Thymus (tissue), 11 donors: ENCODE measurements around the gene GALNT2. TPM values are rescaled to one million over a fixed set of nuclear protein-coding genes. Genes with fewer than 3 reads are reported as not detected.

Source experiments
- DNase-seq, 9 donors: peaks; one replicate each; pipeline ENCODE4 v3.0.0-alpha.2; 2013; ENCODE audit warnings: low spot score in 9 of 9, low read depth in 6 of 9, missing footprints in 1 of 9
- H3K27ac ChIP-seq, 2 donors: one replicate each; pipeline ENCODE4 v1.5.1; 2013; ENCODE audit warnings: control low read depth in 1 of 2, low read depth in 1 of 2, low read length in 1 of 2, mild to moderate bottlenecking in 1 of 2, moderate library complexity in 1 of 2
- H3K27me3 ChIP-seq, 2 donors: one replicate each; pipeline ENCODE4 v1.5.1; 2013; ENCODE audit warnings: low read length in 1 of 2; ENCODE audit not compliant: control insufficient read depth in 2 of 2, insufficient read depth in 1 of 2
- H3K36me3 ChIP-seq, 2 donors: one replicate each; pipeline ENCODE4 v1.5.1; 2013; ENCODE audit warnings: low read length in 1 of 2, mild to moderate bottlenecking in 1 of 2, moderate library complexity in 1 of 2; ENCODE audit not compliant: control insufficient read depth in 2 of 2, insufficient read depth in 2 of 2
- H3K4me1 ChIP-seq, 2 donors: one replicate each; pipeline ENCODE4 v1.5.1; 2013; ENCODE audit warnings: low read length in 2 of 2; ENCODE audit not compliant: control insufficient read depth in 2 of 2, insufficient read depth in 2 of 2
- H3K4me3 ChIP-seq, 2 donors: one replicate each; pipeline ENCODE4 v1.5.1; 2013; ENCODE audit warnings: low read length in 2 of 2, control low read depth in 1 of 2, mild to moderate bottlenecking in 1 of 2
- H3K9me3 ChIP-seq, 2 donors: one replicate each; pipeline ENCODE4 v1.5.1; 2013; ENCODE audit warnings: low read length in 1 of 2, mild to moderate bottlenecking in 1 of 2; ENCODE audit not compliant: control insufficient read depth in 2 of 2, insufficient read depth in 1 of 2
- WGBS: extraction: QIAGEN DNeasy Blood & Tissue Kit; methylation state at CpG from one replicate; pipeline ENCODE4 v1.1.7; 2013; 5-methylcytosine and 5-hydroxymethylcytosine counted together
- polyA plus RNA-seq: library from polyadenylated mRNA; stranded (reverse); fragments of 200-250 nt; gene quantifications from one replicate; pipeline ENCODE4 v1.2.3, GENCODE V29; 2013
- total RNA-seq: library from RNA; stranded (reverse); fragments of 120-200 nt; gene quantifications from one replicate; pipeline ENCODE4 v1.2.4, GENCODE V29; 2013
- donor health status: healthy.

The GALNT2 gene
- total and polyA plus RNA-seq, 2 donors = 33.9 to 42.5 TPM

DNA sequence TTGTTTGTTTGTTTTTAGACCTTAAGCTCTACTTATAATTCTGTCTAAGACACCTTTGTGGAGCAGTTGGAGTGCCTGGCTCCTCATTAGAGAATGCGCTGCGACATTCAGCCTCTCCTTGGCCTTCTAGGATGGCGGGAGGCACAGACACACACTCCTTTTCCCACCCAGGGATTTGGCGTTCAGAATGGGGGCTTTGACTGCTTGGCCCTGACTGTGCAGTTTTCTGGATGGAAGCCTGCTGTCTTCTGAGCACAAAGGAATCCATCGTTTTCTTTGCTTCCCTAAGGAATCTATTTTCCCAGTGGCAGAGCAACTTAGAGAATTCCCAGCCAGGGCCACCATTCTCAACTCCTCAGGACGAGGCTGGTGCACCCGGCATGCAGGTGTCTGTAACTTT, 83.6 kb downstream of the GALNT2 start:
- no peaks in the 10 kb centered on the region for H3K9me3 ChIP-seq
- no peak overlapping the region for H3K4me3 ChIP-seq
- peaks cover 40 to 90% of the 10 kb centered on the region in 2 donors for H3K4me1 ChIP-seq
- 75% methylated on average over 7 of the region's 7 CpGs for WGBS
- H3K36me3 ChIP-seq = peaks cover 0 to 29% of the 10 kb centered on the region in 2 donors
- H3K27ac ChIP-seq = peak overlapping the region; percentile 70 to 82
- DNase-seq = no peak
- H3K27me3 ChIP-seq = no peaks in the 10 kb centered on the region

DNA sequence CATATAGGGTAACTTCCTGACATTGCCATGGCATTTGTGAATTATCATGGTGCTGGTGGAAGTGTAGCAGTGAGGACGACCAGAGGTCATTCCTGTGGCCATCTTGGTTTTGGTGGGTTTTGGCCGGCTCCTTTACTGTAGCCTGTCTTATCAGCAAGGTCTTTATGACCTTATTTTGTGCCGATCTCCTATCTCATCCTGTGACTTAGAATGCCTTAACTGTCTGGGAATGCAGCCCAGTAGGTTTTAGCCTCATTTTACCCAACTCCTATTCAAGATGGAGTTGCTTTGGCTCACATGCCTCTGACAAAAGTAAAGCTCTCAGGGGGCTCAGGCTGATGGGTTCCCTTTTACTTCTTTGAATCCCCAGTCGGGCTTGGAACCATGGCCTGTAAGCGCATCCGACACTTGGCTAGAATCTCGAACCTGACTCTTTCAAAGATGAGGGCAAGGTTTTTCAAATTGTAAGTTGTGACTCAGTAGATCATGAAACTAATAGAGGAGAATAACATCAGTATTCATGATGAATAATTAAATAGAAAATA, 85.0 kb downstream of the GALNT2 start:
- Histone ChIP-seq H3K4me3 (no peak overlapping the region), H3K36me3 (peaks cover 0 to 27% of the 10 kb centered on the region in 2 donors), H3K9me3 (no peaks in the 10 kb centered on the region), H3K27ac (no peak overlapping the region), H3K27me3 (no peaks in the 10 kb centered on the region), H3K4me1 (peaks cover 27 to 89% of the 10 kb centered on the region in 2 donors)
- 97% methylated on average over 7 of the region's 7 CpGs for WGBS
- no peak for DNase-seq

DNA sequence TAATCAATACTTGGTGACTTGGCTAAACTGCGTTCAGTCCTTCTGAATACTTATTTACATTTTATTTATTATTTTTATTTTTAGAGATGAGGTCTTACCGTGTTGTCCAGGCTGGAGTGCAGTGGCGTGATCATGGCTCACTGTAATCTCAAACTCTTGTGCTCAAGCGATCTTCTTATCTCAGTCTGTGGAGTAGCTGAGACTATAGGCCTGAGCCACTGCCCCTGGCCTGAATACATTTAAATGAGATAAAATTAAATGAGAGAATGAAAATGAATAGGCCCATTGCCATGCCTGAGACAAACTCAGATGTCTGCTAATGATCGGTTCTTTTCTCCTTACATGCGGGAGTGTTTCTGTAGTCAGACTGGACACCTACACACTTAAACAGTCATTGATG, 86.0 kb downstream of the GALNT2 start:
- Histone ChIP-seq H3K27me3 (no peaks in the 10 kb centered on the region), H3K4me3 (no peak overlapping the region), H3K36me3 (peaks cover 0 to 27% of the 10 kb centered on the region in 2 donors), H3K9me3 (no peaks in the 10 kb centered on the region), H3K4me1 (peaks cover 31 to 86% of the 10 kb centered on the region in 2 donors), H3K27ac (no peak overlapping the region)
- WGBS = 97% methylated on average over 6 of the region's 6 CpGs
- DNase-seq = no peak

DNA sequence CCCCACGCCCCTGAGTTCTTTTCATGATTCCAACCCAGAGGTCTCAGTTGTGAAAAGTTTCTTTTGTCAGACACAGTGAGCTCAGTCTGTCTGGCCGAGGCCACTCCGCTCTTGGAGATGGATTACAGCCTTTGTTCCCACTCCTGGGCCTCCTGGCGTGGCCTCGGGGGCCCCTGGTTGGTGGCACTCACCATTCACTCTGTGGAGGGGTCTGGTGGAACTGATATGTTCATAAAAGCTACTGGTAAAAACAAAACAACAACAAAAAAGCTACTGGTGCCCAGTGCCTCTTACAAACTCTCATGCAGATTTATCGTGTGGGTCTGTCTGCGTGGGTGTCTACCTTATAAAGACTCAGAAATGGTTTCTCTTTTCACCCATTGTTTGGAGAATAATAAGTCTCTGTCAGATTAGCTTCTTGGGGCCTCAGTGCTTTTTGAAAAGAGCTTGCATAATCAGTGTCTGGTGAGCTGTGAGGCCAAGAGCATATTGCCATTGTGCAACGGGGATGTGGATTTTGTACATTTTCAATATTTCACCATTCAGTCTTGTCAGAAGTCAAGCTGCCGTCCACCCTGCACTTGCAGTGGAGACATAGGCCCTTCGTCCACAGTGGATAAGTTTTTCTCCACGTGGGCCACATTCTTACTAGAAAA, 86.7 kb downstream of the GALNT2 start:
- no peak overlapping the region for H3K4me3 ChIP-seq
- H3K27ac ChIP-seq = peak overlapping the region in 1 of 2 donors; percentile 20
- H3K36me3 ChIP-seq = peaks cover 0 to 29% of the 10 kb centered on the region in 2 donors
- no peaks in the 10 kb centered on the region for H3K9me3 ChIP-seq
- 90% methylated on average over 11 of the region's 11 CpGs for WGBS
- H3K27me3 ChIP-seq = no peaks in the 10 kb centered on the region
- peaks cover 32 to 86% of the 10 kb centered on the region in 2 donors for H3K4me1 ChIP-seq
- no peak for DNase-seq

DNA sequence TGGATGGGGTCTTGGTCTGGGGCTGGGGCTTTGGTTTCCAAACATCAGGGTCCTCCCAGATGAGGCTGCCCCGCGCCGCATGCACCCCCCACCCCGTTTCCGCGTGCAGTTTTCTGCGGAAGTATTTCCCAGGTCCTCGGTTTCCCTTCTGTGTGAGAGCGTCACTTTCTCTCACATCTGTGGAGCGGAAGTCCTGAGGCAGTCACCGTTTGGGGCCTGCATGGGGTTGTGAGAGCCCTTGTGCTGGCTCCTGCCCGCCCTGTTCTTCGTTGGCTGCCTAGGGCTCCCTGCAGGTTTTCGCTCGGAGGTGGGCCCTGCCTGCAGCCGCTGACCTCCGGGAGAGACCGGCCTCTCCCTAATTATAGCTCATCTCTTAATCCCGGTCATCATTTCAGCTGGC, 88.0 kb downstream of the GALNT2 start:
- Histone ChIP-seq H3K36me3 (peaks cover 3 to 33% of the 10 kb centered on the region in 2 donors), H3K9me3 (no peaks in the 10 kb centered on the region), H3K4me3 (no peak overlapping the region), H3K27ac (no peak overlapping the region), H3K4me1 (peaks cover 25 to 85% of the 10 kb centered on the region in 2 donors), H3K27me3 (no peaks in the 10 kb centered on the region)
- WGBS = 96% methylated on average over 19 of the region's 19 CpGs
- DNase-seq = no peak

DNA sequence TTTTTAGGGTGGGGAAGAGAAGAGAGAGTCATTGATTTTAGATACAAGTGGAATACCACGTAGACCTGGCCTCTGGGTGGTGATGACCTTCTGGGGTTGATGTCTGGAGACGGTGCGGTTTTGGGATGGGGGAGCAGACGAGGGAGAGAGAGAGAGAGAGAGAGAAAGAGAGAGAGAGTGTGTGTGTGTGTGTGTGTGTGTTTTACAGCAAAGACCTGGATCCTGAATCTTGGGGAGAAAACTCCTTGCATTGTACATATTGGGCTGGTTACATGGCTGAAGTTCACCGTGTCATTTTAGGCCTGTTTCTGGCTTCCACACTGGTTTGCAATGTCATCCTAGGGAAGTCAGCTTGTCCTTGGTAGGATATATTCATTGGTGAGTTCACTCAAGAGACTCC, 89.0 kb downstream of the GALNT2 start:
- 79% methylated on average over 4 of the region's 5 CpGs for WGBS
- H3K4me1 ChIP-seq = peaks cover 24 to 82% of the 10 kb centered on the region in 2 donors
- no peak overlapping the region for H3K27ac ChIP-seq
- no peaks in the 10 kb centered on the region for H3K27me3 ChIP-seq
- no peaks in the 10 kb centered on the region for H3K9me3 ChIP-seq
- no peak for DNase-seq
- no peak overlapping the region for H3K4me3 ChIP-seq
- H3K36me3 ChIP-seq = peaks cover 3 to 27% of the 10 kb centered on the region in 2 donors

DNA sequence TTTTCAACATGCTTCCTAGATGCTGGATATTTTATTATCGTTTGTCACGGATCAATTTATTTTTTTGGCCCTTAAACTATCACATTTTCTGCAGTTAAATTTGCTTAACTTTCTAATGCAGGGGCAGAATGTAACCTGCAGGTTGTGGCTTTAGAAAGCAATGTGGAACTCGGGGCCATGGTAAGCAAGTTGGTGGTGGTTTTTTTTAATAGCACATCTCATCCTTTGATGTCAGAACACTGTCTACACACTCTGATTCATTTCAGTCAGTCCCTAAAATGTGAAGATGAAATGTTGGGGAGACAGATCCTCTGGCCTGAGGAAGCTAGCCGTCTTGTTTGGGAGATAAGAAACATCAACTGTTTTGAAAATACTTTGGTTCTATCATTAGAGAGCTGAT, 89.5 kb downstream of the GALNT2 start:
- DNase-seq = no peak
- Histone ChIP-seq H3K36me3 (peaks cover 3 to 22% of the 10 kb centered on the region in 2 donors), H3K4me1 (peaks cover 24 to 77% of the 10 kb centered on the region in 2 donors), H3K27ac (no peak overlapping the region), H3K4me3 (no peak overlapping the region), H3K27me3 (no peaks in the 10 kb centered on the region), H3K9me3 (no peaks in the 10 kb centered on the region)
- 66% methylated on average over 4 of the region's 4 CpGs for WGBS

DNA sequence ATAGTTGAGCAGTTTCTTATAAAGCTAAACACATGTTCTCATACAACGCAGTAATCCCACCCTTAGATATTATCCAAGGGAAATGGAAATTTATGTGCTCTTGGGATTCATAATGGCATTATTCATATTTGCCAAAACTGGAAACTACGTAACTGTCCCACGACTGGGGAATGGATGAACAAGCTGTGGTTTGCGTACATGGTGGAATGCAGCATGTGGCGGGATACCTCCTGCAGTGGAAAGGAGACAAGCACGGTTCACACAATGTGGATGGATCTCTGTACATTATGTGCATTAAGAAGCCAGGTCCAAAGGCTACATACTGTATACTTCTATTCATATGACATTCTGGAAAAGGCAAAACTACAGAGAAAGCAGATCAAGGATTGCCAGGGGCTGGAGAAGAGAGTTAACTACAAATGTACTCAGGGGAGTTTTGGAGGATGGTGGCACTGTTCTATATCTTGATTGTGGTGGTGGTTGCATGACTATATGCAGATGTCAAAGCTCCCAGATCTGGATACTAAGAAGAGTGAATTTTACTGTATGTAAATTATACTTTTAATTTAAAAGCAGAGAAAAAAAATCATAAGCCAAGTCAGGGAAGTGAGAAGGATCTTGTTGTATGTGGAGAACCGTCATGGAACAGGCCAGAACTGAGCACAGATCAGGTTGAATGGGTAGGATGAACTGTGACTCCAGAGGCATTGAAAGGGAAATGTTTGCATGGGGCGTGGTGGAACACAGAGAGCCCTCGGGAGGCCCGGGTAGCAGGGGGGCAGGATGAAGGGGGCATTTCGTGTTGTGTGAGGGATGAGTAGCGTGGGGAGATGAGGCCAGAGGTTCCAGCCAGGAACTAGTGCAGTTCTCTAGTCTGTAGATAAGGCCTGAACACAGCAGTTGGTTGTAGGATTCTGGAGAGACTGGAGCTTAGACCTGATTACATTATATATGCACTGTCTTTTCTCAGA, 90.7 kb downstream of the GALNT2 start:
- WGBS = 67% methylated on average over 12 of the region's 12 CpGs
- Histone ChIP-seq H3K9me3 (no peaks in the 10 kb centered on the region), H3K4me3 (no peak overlapping the region), H3K36me3 (peaks cover 5 to 26% of the 10 kb centered on the region in 2 donors), H3K27ac (peak overlapping the region in 1 of 2 donors; percentile 31), H3K4me1 (peaks cover 24 to 78% of the 10 kb centered on the region in 2 donors), H3K27me3 (no peaks in the 10 kb centered on the region)
- no peak for DNase-seq
